Lung microvascular endothelial cell (primary cell): ENCODE data around the gene RPL18A. TPM values are rescaled to one million over a fixed set of nuclear protein-coding genes. Genes with fewer than 3 reads are reported as not detected.

Experiments used
- DNase-seq, 2 donors: peaks; one replicate each; pipeline versions ENCODE4 v3.0.0 to v3.0.0-alpha.2; 2010; ENCODE audit warnings: low read depth in 2 of 2
- total RNA-seq: library from RNA; depleted of rRNA; stranded (reverse); fragments of >200 nt; gene quantifications from 2 replicates; pipeline ENCODE4 v1.2.1, GENCODE V29; 2014

The RPL18A gene
- total RNA-seq, 1 donor from 2014 or later = 1,496 TPM

- no peak for DNase-seq
These were observed 48.5 kb downstream of the RPL18A start for GRCh38 chr19:17908244-17908643.

- DNase-seq = no peak
These were observed 49.5 kb downstream of the RPL18A start for GRCh38 chr19:17909003-17909732.

- DNase-seq = no peak
These were observed 51.2 kb downstream of the RPL18A start for GRCh38 chr19:17910791-17911360.

Other genes starting within 250 kb of the RPL18A start
- gene UNC13A, start 171.6 kb upstream of the RPL18A start, total RNA-seq = under 0.01 TPM in 2 replicates
- 26.0 and 39.7 TPM in 2 replicates for gene MAP1S, start 140.4 kb upstream of the RPL18A start, total RNA-seq
- gene FCHO1, start 108.4 kb upstream of the RPL18A start, total RNA-seq = 0.20 and 0.65 TPM in 2 replicates
- gene B3GNT3, start 64.8 kb upstream of the RPL18A start, total RNA-seq = 0.22 TPM in 1 of 2 replicates, not detected in the other
- not detected in 2 replicates for gene INSL3, start 38.4 kb upstream of the RPL18A start, total RNA-seq
- 0.79 and 2.0 TPM in 2 replicates for gene JAK3, start 11.9 kb upstream of the RPL18A start, total RNA-seq
- not detected in 2 replicates for gene SLC5A5, start 12.0 kb downstream of the RPL18A start, total RNA-seq
- gene CCDC124, start 73.1 kb downstream of the RPL18A start, total RNA-seq = 29.0 and 33.1 TPM in 2 replicates
- gene KCNN1, start 107.2 kb downstream of the RPL18A start, total RNA-seq = under 0.01 and 0.22 TPM in 2 replicates
- gene ARRDC2, start 148.3 kb downstream of the RPL18A start, total RNA-seq = 42.5 and 115 TPM in 2 replicates
- gene IL12RB1, start 227.0 kb downstream of the RPL18A start, total RNA-seq = under 0.01 and 0.22 TPM in 2 replicates
- 1.1 and 2.0 TPM in 2 replicates for gene MAST3, start 237.9 kb downstream of the RPL18A start, total RNA-seq